HL-60 (cell line): ENCODE data around the gene SPATA3.

ENCODE experiments used
- DNase-seq, 2 experiments: peaks; one replicate each; pipeline ENCODE4 v3.0.0-alpha.2; 2010 to 2020; ENCODE audit warnings: low read depth in 1 of 2, low spot score in 1 of 2
- H3K27ac ChIP-seq: fragments of 250-450 bp; sonication (Bioruptor Pico); replicated peaks from 2 replicates; pipeline ENCODE4 v1.5.1; 2020; ENCODE audit warnings: mild to moderate bottlenecking, moderate library complexity
- H3K27me3 ChIP-seq: fragments of 250-450 bp; sonication (Bioruptor Pico); 2 replicates; pipeline ENCODE4 v1.5.1; 2021; ENCODE audit warnings: mild to moderate bottlenecking, moderate library complexity; ENCODE audit not compliant: insufficient read depth, poor library complexity, severe bottlenecking
- H3K4me3 ChIP-seq: replicated peaks from 2 replicates; pipeline ENCODE4 v1.5.1; 2011; ENCODE audit warnings: mild to moderate bottlenecking, control low read depth, low read length; ENCODE audit not compliant: insufficient read depth
- CTCF ChIP-seq: IDR thresholded peaks from one replicate; pipeline ENCODE4 v1.5.1; 2011; ENCODE audit warnings: low read length, control low read depth, inconsistent platforms; ENCODE audit not compliant: insufficient read depth
- GABPA ChIP-seq: IDR thresholded peaks from 2 replicates; pipeline ENCODE4 v1.6.1; 2012; ENCODE audit warnings: low read depth
- POLR2AphosphoS5 ChIP-seq: IDR thresholded peaks from 2 replicates; pipeline ENCODE4 v1.6.1; 2012; ENCODE audit warnings: low read depth
- SPI1 ChIP-seq: IDR thresholded peaks from 2 replicates; pipeline ENCODE4 v1.6.1; 2012; ENCODE audit warnings: low read depth, mild to moderate bottlenecking, borderline replicate concordance
- TF ChIP-seq, protein P1 (sequence below): IDR thresholded peaks from 2 replicates; pipeline ENCODE4 v1.6.1; 2012; ENCODE audit warnings: low read depth; ENCODE audit not compliant: insufficient replicate concordance

The SPATA3 gene

GRCh38 chr2:230976671-230977171, 19.2 kb upstream of the SPATA3 start:
- Histone ChIP-seq H3K4me3 (no peak overlapping the region), H3K27ac (no peak overlapping the region), H3K27me3 (no peaks in the 10 kb centered on the region)
- no peak for TF ChIP-seq CTCF
- TF ChIP-seq, protein P1, sequence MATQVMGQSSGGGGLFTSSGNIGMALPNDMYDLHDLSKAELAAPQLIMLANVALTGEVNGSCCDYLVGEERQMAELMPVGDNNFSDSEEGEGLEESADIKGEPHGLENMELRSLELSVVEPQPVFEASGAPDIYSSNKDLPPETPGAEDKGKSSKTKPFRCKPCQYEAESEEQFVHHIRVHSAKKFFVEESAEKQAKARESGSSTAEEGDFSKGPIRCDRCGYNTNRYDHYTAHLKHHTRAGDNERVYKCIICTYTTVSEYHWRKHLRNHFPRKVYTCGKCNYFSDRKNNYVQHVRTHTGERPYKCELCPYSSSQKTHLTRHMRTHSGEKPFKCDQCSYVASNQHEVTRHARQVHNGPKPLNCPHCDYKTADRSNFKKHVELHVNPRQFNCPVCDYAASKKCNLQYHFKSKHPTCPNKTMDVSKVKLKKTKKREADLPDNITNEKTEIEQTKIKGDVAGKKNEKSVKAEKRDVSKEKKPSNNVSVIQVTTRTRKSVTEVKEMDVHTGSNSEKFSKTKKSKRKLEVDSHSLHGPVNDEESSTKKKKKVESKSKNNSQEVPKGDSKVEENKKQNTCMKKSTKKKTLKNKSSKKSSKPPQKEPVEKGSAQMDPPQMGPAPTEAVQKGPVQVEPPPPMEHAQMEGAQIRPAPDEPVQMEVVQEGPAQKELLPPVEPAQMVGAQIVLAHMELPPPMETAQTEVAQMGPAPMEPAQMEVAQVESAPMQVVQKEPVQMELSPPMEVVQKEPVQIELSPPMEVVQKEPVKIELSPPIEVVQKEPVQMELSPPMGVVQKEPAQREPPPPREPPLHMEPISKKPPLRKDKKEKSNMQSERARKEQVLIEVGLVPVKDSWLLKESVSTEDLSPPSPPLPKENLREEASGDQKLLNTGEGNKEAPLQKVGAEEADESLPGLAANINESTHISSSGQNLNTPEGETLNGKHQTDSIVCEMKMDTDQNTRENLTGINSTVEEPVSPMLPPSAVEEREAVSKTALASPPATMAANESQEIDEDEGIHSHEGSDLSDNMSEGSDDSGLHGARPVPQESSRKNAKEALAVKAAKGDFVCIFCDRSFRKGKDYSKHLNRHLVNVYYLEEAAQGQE = no peak
- no peak for TF ChIP-seq SPI1
- no peak for TF ChIP-seq GABPA
- TF ChIP-seq POLR2AphosphoS5 = no peak
- DNase-seq = no peak

DNA sequence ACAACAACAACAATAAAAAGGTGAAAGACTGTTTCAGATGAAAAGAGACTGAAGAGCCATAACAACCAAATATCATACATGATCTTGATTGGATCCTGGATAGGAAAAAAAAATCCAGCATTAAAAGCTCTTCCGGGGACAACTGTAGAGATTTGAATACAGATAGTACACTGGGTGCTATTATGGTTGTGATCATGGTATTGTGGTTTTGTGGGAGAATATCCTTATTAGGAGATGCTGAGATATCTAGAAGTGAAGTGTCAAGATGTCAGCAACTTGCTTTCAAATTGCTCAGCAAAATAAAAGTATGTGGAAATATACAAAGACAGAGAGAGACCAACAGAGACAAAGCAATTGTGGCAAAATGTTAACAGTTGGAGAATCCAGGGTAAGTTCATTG, 15.5 kb upstream of the SPATA3 start:
- H3K27ac ChIP-seq = no peak overlapping the region
- H3K27me3 ChIP-seq = no peaks in the 10 kb centered on the region
- H3K4me3 ChIP-seq = no peak overlapping the region
- no peak for DNase-seq
- TF ChIP-seq GABPA (no peak), POLR2AphosphoS5 (no peak), CTCF (no peak), SPI1 (no peak)
- TF ChIP-seq, protein P1 = no peak

DNA sequence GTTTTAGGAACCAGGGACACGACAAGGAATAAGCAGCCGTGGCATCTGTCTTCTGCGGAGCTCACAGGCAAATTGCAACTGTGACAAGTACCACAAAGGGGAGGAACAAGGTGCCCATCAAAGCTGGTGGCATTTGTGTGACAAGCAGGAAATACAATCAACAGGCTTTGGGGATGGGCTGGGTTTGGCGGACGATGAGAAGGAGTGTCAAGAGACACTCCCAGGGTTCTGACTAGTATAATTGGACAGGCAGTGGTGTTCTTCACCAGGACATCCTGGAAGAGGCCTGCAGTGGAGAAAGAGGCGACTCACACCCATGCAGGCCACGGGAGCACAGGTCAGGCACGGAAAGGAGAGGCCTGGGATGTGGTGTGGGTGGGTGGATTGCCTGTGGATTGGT, 14.2 kb upstream of the SPATA3 start:
- no peak overlapping the region for H3K27ac ChIP-seq
- no peak for DNase-seq
- no peak for TF ChIP-seq GABPA
- TF ChIP-seq, protein P1 = no peak
- no peaks in the 10 kb centered on the region for H3K27me3 ChIP-seq
- no peak overlapping the region for H3K4me3 ChIP-seq

GRCh38 chr2:230982126-230982525, 13.8 kb upstream of the SPATA3 start:
- no peak overlapping the region for H3K4me3 ChIP-seq
- DNase-seq = no peak
- TF ChIP-seq CTCF (no peak), GABPA (no peak), SPI1 (no peak), POLR2AphosphoS5 (no peak)
- TF ChIP-seq, protein P1 = no peak
- H3K27me3 ChIP-seq = no peaks in the 10 kb centered on the region
- H3K27ac ChIP-seq = no peak overlapping the region
